ENCODE measurements around the gene KRT34.
"Not testable (repeated sequence)": the region's sequence is repeated elsewhere in the genome, so short reads cannot be mapped to it uniquely, and the experiment has no call there.

KRT34 gene

DNA sequence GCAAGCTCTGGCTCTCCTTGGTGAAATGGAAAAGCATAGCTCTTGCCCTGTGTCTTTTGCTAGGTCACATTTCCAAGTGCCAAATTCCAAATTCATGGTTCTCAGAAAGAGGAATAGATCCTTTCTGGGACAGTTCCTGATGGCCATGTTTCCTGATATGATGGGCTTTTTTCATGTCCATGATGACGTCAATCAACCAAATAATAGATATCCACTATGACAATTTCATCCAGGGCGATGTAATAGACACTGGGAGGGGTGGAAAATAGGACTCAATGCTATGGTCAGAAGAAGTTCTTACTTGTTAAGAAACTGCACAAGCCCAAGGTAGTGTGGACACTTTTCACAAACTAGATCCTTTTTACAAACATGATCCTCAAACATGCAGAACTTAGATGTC lies 30.9 kb downstream of the KRT34 start:
- no peak overlapping the region for H3K4me3 ChIP-seq (ENCODE audit: low read depth, low read length)
- no peak for TF ChIP-seq CTCF (IDR thresholded peaks at IDR 0.05; ENCODE audit: low read depth, low read length, missing control alignments)
- no peak for DNase-seq (ENCODE audit: low read depth)

DNA sequence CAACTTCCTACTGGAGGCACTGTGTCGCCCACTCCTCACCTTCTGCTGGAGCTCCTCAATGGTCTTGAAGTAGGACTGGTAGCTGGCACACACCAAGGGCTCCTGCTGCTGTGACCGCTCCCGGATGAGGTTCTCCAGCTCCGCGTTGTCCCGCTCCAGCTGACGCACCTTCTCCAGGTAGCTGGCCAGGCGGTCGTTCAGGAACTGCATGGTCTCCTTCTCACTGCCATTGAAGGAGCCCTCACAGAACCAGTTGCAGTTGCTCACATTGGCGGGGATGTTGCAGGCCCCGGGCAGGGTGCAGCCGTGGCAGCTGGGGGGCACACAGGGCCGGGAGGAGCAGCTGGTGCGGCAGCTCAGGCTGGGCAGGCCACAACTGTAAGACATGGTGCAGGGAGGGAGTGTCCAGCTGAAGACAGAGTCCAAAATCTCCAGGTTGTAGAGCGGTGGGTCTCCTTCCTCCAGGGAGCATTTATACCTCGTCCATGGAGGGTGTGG lies 31.7 kb downstream of the KRT34 start, which contains the start of gene KRT33A:
TSS of gene KRT33A (minus strand) at position 448 of the 498 bp plus-strand sequence. CDS start at position 387, 61 bp downstream.
- not testable (repeated sequence) for DNase-seq (ENCODE audit: low read depth)

GRCh38 chr17:41347869-41348760 lies 34.0 kb downstream of the KRT34 start:
- TF ChIP-seq CTCF (IDR thresholded peaks at IDR 0.05; ENCODE audit: low read depth, low read length, missing control alignments) = no peak

More for the DNA sequence above, 31.7 kb downstream of the KRT34 start, which contains the start of gene KRT33A:
- not testable (repeated sequence) for H3K4me3 ChIP-seq (ENCODE audit: low read depth, low read length)

GRCh38 chr17:41346421-41346820 lies 35.7 kb downstream of the KRT34 start:
- not testable (repeated sequence) for DNase-seq (ENCODE audit: low read depth)

More at GRCh38 chr17:41347869-41348760, 34.0 kb downstream of the KRT34 start:
- no peak for DNase-seq (ENCODE audit: low read depth)
- H3K4me3 ChIP-seq (ENCODE audit: low read depth, low read length) = no peak overlapping the region

DNA sequence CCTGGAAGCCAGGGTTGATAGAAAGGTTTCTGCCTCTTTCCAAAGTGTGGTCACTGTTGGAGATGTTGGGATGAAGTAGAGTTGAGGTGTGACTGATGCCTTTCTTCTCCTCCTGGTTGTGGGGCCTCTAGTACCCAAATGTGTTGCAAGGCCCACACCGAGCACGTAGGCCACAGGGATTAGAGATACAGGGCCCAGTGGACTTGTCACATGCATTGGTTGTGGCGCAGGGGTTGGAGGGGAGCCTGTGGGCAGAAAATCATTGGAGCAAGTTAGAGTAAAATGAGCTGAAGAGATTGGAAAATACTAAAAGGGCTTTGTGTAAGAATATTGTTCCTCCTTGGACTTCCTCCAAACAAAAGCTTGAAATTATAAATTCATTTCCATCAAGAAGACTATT lies 36.1 kb downstream of the KRT34 start:
- no peak overlapping the region for H3K4me3 ChIP-seq (ENCODE audit: low read depth, low read length)
- DNase-seq (ENCODE audit: low read depth) = no peak
- TF ChIP-seq CTCF (IDR thresholded peaks at IDR 0.05; ENCODE audit: low read depth, low read length, missing control alignments) = no peak

More at GRCh38 chr17:41346421-41346820, 35.7 kb downstream of the KRT34 start:
- not testable (repeated sequence) for H3K4me3 ChIP-seq (ENCODE audit: low read depth, low read length)

DNA sequence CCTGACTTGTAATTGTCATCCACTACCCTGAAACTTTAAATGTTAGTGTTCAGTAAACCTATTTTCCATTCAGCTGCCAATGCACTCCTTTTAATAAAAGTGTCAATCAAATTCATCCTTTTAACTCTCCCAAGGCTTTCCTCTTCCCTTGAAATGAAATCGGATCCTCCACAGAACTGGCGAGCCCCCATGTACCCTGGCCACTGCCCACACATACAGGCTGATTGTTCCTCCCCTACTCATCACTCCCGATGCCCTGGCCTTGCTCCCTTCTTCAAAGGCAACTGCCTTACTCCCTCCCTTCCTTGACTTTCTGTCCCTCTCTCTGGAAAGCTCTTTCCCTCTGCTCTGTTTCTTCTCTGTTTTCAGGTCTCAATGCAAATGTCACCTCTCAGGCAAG lies 39.1 kb downstream of the KRT34 start:
- no peak for TF ChIP-seq CTCF (IDR thresholded peaks at IDR 0.05; ENCODE audit: low read depth, low read length, missing control alignments)
- H3K4me3 ChIP-seq (ENCODE audit: low read depth, low read length) = no peak overlapping the region
- DNase-seq (ENCODE audit: low read depth) = no peak

DNA sequence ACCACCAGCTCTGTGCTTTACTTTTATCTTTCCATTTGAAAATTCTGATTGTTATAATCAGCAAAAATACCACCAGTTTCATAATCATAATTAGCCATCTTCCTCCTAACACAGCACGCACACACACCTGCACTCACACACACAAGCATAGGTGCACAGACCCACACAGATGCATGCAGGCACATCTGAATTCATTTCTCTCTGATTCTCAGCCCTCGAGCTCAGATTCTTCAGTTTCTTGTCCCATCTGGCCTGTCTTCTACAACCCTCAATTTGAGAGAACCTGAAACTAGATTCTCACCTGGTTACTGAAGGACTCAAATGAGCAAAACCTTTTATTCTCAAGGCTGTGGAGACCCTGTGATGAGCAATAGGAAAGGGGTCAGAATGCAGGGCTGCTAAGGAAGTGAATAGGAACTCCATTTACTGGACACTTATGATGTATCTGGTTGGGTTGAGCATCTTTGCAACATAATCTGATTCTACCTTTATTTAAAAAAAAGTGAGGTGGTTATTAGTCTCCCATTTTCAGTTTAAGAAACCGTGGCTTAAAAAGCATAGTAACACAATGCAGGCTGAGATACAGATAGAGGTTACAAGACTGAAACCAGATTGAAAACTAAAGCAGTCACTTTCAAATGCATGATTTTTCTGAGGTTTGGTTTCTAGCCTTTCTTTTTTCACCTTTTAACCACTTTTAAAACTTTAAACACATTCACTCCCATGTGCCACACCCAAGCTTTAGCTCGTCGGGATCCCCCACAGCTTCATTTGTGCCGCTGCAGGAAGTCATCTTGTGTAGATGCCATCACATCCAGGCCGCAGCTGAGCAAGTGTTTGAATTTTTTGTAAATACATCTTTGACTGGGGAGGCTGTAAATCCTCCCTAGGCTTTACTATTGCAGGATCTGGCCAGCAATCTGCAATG lies 40.9 kb downstream of the KRT34 start:
- no peak overlapping the region for H3K4me3 ChIP-seq (ENCODE audit: low read depth, low read length)
- peak; percentile 10 for DNase-seq (ENCODE audit: low read depth)
- TF ChIP-seq CTCF (IDR thresholded peaks at IDR 0.05; ENCODE audit: low read depth, low read length, missing control alignments) = no peak

Measured in GM12864 (cell line).